GM12864 (cell line): ENCODE measurements around the gene DNAH17.

Experiments used
- DNase-seq: peaks from one replicate; pipeline ENCODE4 v3.0.0-alpha.2; 2011; ENCODE audit warnings: low read depth
- H3K4me3 ChIP-seq: 2 replicates; pipeline ENCODE4 v1.5.1; 2011; ENCODE audit warnings: mild to moderate bottlenecking, low read depth, low read length, control low read depth
- CTCF ChIP-seq: IDR thresholded peaks from 2 replicates; pipeline ENCODE4 v1.5.1; 2011; ENCODE audit warnings: low read depth, mild to moderate bottlenecking, moderate library complexity, low read length, control low read depth, inconsistent platforms; ENCODE audit errors: missing control alignments

Gene DNAH17

GRCh38 chr17:78558181-78558850 is 18.9 kb downstream of the DNAH17 start:
- TF ChIP-seq CTCF = no peak
- H3K4me3 ChIP-seq = no peak overlapping the region
- DNase-seq = no peak

DNA sequence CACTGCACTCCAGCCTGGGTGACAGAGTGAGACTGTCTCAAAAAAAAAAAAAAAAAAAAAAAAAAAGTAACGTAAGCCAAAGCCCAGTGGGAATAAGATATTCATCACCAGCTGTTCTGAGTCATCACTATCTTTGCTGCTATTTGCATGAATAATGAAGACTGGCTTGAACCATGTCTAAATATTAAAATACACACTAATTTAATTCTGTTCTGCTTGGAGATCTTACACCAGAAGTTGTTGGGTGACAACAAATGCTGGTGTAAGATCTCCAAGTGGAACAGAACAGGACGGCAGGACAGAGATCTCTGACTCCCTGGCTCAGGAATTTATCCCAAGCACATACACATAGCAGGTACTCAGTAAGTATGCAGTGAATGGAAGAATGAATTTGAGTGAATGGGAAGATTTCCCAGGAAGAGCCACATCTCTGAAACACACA is 19.6 kb downstream of the DNAH17 start:
- no peak for DNase-seq
- H3K4me3 ChIP-seq = no peak overlapping the region
- TF ChIP-seq CTCF = no peak

DNA sequence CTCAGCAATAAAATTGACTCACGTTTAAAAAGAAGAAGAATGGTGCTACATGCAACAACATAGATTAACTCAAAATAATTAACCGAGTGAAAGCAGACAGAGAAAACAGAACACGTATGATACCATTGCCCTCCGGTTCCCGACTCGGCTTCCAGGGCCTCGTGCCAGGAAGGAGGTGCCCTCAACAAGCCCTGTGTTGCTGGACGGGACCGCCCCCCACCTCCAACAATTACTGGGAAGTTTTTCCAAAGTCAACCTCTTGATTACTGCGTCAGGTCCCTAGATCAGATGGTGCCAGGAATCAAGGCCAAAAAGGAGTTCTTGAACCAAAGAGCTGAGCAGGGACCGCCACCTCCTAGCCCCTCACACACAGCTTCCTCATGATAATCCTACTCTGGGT is 20.4 kb downstream of the DNAH17 start:
- H3K4me3 ChIP-seq = no peak overlapping the region
- no peak for DNase-seq
- no peak for TF ChIP-seq CTCF

DNA sequence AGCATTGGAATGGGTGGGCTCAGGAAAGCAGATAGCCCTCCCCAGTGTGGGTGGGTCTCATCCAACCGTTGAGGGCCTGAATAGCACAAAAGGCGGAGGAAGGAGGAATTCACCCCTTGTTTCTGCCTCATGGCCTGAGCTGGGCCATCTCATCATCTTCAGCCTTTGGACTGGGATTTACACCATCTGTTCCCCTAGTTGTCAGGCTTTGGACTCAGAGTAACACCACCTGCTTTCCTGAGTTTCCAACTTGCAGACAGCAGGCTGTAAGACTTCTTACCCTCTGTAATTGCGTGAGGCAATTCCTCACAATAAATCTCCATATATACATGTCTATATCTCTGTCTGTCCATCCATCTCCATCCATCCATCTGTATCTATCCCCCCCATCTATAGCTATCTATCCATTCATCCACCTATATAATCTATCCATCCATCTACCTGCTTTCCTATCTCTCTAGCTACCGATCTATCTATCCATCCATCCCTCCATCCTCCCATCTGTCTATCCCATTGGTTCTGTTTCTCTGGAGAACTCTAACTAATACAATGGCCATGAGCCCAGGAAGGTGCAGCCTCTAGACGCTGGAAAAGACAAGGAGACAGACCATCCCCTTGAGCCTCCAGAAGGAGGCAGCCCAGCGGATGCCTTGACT is 21.3 kb downstream of the DNAH17 start:
- H3K4me3 ChIP-seq = no peak overlapping the region
- TF ChIP-seq CTCF = no peak
- DNase-seq = no peak

GRCh38 chr17:78550464-78550863 is 26.7 kb downstream of the DNAH17 start:
- TF ChIP-seq CTCF = no peak
- H3K4me3 ChIP-seq = no peak overlapping the region
- DNase-seq = no peak

DNA sequence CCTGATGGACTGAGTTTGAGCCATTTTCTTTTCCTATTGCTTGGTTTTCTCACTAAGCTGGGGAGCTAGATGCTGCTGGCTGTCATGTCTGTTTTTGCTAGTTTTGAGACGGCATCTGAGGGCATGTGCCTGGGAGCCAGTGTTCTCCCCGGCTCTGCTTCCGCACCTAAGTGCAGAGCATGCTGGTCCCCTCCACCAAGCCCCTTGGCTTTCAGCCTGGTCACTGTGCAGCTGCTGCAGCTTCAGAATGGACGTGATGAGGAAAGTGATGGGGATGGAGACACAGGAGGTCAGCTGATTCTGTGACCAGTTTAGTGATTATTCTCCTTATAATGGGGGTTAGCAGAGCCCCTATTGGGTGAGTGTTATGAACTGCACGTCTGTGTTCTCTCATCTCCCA is 28.5 kb downstream of the DNAH17 start:
- TF ChIP-seq CTCF = no peak
- DNase-seq = no peak
- H3K4me3 ChIP-seq = no peak overlapping the region

DNA sequence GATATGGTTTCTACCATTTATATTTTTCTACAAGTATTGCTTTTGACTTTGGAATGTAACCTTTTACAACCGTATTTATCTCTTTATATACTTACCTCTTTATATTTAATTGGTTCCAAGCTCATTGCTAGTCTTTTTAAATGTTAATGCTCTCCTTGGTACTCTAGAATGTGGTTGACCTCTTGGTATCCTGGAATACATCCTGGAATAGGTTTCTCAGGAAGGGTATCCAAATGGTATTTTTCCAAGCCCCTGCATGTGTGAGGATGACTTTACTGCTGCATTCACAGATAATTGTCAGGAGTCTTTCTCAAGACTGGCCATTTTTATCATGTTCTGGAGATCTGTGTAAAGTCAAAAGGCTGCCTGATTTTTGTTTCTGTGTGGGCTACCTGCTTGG is 30.2 kb downstream of the DNAH17 start:
- DNase-seq = no peak
- no peak for TF ChIP-seq CTCF
- no peak overlapping the region for H3K4me3 ChIP-seq
